Measurements from ENCODE around the gene APP. TPM values are rescaled to one million over a fixed set of nuclear protein-coding genes. Genes with fewer than 3 reads are reported as not detected.
"Not testable (repeated sequence)": the region's sequence is repeated elsewhere in the genome, so short reads cannot be mapped to it uniquely, and the experiment has no call there.

APP gene
- total RNA-seq, 2 experiments from 2014 or later, result 39.3 to 39.4 TPM

DNA sequence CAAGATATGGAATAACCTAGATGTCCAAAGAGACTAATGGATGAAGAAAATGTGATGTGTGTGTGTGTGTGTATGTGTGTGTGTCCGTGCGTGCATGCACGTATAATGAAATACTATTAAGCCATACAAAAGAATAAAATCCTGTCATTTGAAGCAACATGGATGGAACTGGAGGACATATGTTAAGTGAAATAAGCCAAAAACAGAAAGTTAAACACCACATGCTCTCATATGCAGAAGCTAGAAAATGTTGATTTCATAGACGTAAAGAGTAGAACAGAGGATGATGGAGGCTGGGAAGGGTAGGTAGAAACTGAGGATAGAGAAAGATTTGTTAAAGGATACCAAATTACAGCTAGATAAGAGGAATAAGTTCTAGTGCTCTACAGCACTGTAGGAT lies 133.7 kb downstream of the APP start:
- POLR2A ChIA-PET, result no interaction called here
- intact Hi-C loops (cut with micrococcal nuclease), result no loop called here
- peaks cover 2% of the 10 kb centered on the region for H3K36me3 Mint-ChIP-seq (ENCODE audit: low read depth)
- H3K4me1 Mint-ChIP-seq (ENCODE audit: low read depth), result peaks cover 7% of the 10 kb centered on the region
- TF ChIP-seq, protein P1, sequence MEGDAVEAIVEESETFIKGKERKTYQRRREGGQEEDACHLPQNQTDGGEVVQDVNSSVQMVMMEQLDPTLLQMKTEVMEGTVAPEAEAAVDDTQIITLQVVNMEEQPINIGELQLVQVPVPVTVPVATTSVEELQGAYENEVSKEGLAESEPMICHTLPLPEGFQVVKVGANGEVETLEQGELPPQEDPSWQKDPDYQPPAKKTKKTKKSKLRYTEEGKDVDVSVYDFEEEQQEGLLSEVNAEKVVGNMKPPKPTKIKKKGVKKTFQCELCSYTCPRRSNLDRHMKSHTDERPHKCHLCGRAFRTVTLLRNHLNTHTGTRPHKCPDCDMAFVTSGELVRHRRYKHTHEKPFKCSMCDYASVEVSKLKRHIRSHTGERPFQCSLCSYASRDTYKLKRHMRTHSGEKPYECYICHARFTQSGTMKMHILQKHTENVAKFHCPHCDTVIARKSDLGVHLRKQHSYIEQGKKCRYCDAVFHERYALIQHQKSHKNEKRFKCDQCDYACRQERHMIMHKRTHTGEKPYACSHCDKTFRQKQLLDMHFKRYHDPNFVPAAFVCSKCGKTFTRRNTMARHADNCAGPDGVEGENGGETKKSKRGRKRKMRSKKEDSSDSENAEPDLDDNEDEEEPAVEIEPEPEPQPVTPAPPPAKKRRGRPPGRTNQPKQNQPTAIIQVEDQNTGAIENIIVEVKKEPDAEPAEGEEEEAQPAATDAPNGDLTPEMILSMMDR (IDR thresholded peaks at IDR 0.05), result no peak
- no peak overlapping the region for H3K4me3 Mint-ChIP-seq
- CTCF ChIA-PET, result no interaction called here
- DNase-seq (no peak), ATAC-seq (no peak)
- no peaks in the 10 kb centered on the region for H3K27me3 Mint-ChIP-seq
- no peak overlapping the region for H3K27ac Mint-ChIP-seq
- H3K9me3 Mint-ChIP-seq, result no peaks in the 10 kb centered on the region

DNA sequence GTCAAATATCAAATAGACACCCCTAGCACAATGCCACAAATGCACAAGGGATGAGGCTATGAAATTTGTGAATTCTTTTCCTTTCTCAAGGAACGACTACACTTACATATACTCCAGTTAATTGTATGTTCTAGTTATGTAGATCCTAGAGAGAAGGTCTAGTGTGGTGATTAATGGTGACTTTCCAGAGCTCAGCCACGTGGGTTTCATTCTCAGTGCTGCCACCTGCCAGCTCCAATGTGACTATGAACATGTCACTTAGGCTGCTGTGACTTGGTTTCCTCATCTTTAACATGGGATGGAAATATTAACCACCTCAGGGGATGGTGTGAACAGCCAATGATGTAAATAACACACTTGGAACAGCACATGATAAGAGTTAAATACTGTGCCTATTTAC lies 138.3 kb downstream of the APP start:
- DNase-seq (peak; percentile 10), ATAC-seq (no peak)
- Mint-ChIP-seq H3K27me3 (no peaks in the 10 kb centered on the region), H3K4me3 (no peak overlapping the region), H3K27ac (no peak overlapping the region), H3K36me3 (ENCODE audit: low read depth) (peaks cover 2% of the 10 kb centered on the region), H3K4me1 (ENCODE audit: low read depth) (peaks cover 7% of the 10 kb centered on the region), H3K9me3 (no peaks in the 10 kb centered on the region)
- intact Hi-C loops (cut with micrococcal nuclease), result no loop called here
- TF ChIP-seq, protein P1 (IDR thresholded peaks at IDR 0.05), result no peak
- ChIA-PET CTCF (interaction anchor here (0.9 to 1.2 kb wide), 2 partner anchors 12 to 137 kb away, joined by 3 read pairs; no protein-coding TSS in a partner anchor), POLR2A (interaction anchor here (0.6 to 0.9 kb wide), 2 partner anchors 36 to 136 kb away, joined by 3 to 4 read pairs; no protein-coding TSS in a partner anchor)

DNA sequence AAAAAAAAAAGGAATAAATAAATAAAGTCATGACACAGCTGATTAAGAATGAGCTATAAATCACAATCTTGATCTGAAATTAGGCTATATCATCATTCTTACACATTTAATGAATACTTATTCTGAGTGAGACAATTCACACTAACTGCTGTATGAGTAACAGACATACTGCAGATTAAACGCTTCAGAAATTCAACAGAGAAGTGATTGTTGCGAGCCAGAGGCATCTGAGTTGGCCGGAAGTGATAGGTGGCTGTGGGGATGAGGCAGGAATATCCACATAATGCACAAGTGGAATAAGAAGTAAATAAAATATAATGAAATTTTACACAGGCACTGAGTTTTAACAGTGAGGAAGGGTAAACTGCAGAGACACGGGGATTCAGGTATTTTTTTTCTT lies 142.4 kb downstream of the APP start:
- Mint-ChIP-seq H3K36me3 (ENCODE audit: low read depth) (peaks cover 2% of the 10 kb centered on the region), H3K4me1 (ENCODE audit: low read depth) (no peaks in the 10 kb centered on the region), H3K27me3 (no peaks in the 10 kb centered on the region), H3K9me3 (no peaks in the 10 kb centered on the region), H3K27ac (no peak overlapping the region), H3K4me3 (no peak overlapping the region)
- intact Hi-C loops (cut with micrococcal nuclease), result no loop called here
- POLR2A ChIA-PET, result no interaction called here
- DNase-seq (no peak), ATAC-seq (no peak)
- TF ChIP-seq, protein P1 (IDR thresholded peaks at IDR 0.05), result no peak
- CTCF ChIA-PET, result interaction anchor here (1.0 kb wide), 1 partner anchor 18 kb away, joined by 3 read pairs; no protein-coding TSS in a partner anchor

DNA sequence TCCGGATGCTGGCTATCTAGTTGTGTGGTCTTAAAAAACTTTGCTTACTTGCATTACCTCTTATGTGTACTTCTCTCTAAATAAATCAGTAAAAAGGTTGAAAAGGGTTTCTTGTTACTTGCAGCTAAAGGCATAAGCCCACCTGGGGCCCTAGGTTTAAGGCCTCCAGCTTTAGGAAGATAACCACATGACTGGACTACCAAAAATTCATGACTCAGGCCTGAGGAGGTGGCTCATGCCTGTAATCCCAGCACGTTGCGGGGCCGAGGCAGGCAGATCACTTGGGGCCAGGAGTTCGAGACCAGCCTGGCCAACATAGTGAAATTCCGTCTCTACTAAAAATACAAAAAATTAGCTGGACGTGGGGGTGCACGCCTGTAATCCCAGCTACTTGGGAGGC lies 142.9 kb downstream of the APP start:
- DNase-seq (no peak), ATAC-seq (no peak)
- H3K9me3 Mint-ChIP-seq, result no peaks in the 10 kb centered on the region
- H3K36me3 Mint-ChIP-seq (ENCODE audit: low read depth), result peaks cover under 1% of the 10 kb centered on the region
- CTCF ChIA-PET, result interaction anchor here (1.0 kb wide), 1 partner anchor 17 kb away, joined by 3 read pairs; no protein-coding TSS in a partner anchor
- intact Hi-C loops (cut with micrococcal nuclease), result no loop called here
- H3K4me1 Mint-ChIP-seq (ENCODE audit: low read depth), result no peaks in the 10 kb centered on the region
- H3K27ac Mint-ChIP-seq, result no peak overlapping the region
- POLR2A ChIA-PET, result no interaction called here
- H3K27me3 Mint-ChIP-seq, result no peaks in the 10 kb centered on the region
- TF ChIP-seq, protein P1 (IDR thresholded peaks at IDR 0.05), result no peak
- H3K4me3 Mint-ChIP-seq, result no peak overlapping the region

DNA sequence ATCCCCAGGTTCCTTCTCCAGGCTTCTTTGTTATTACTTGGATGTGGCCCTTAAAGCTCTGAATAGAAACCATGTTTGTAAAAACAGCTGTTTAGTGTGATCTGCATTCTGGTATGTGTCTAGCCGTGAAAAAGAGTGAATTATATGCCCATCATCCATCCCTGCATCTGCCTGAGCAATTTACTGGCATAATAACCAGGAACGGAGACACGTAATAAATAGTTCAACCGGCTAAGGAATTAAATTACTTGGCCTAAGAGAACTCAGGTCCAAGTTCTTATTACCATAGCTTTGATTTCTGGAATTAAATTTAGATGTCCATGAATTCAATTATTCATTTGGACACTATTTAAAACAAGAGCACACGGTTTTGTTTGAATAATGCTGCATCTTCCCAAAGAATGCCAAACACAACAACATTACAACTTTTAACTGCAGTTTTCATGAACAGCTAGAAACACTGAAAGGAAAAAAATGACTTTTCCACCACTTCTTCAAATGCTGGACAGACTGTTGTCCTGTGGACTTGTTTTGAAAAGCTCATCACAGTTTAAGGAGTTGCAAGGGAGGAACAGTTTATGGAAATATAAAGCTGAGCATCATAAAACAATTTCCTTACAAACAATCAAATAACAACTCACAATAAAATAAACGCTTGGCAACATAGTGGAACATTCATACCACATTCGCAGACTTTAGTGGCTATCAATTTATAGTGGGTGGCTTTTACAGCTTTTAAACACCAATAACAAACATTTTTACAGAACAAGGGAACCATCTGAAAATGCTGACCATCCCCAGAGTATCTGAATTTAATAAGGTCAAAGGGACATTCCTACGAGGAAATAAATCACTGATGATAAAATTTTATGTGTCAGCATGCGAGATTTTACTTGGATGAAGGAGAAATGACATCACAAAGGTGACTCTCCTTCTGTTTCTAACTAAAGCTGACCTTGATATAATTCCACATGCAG lies 144.7 kb downstream of the APP start:
- Mint-ChIP-seq H3K4me1 (ENCODE audit: low read depth) (no peaks in the 10 kb centered on the region), H3K27me3 (no peaks in the 10 kb centered on the region), H3K9me3 (no peaks in the 10 kb centered on the region), H3K36me3 (ENCODE audit: low read depth) (peaks cover 9% of the 10 kb centered on the region), H3K4me3 (no peak overlapping the region), H3K27ac (no peak overlapping the region)
- POLR2A ChIA-PET, result no interaction called here
- TF ChIP-seq, protein P1 (IDR thresholded peaks at IDR 0.05), result no peak
- ATAC-seq, result no peak
- DNase-seq, result no peak
- intact Hi-C loops (cut with micrococcal nuclease), result no loop called here
- CTCF ChIA-PET, result no interaction called here

DNA sequence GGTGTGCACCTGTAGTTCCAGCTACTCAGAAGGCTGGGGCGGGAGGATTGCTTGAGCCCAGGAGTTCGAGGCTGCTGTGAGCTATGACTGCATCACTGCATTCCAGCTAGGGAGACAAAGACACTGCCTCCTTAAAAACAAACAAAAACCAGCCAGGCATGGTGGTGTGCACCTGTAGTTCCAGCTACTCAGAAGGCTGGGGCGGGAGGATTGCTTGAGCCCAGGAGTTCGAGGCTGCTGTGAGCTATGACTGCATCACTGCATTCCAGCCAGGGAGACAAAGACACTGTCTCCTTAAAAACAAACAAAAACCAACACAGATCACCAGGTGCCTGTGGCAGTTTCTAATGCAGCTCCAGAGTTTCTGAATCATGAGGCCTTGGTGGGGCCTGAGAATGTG lies 147.2 kb downstream of the APP start:
- POLR2A ChIA-PET; H3K27ac Mint-ChIP-seq; intact Hi-C loops (cut with micrococcal nuclease); H3K4me3 Mint-ChIP-seq; H3K27me3 Mint-ChIP-seq; H3K4me1 Mint-ChIP-seq (ENCODE audit: low read depth); H3K36me3 Mint-ChIP-seq (ENCODE audit: low read depth); CTCF ChIA-PET; ATAC-seq; H3K9me3 Mint-ChIP-seq; DNase-seq: not testable (repeated sequence)

DNA sequence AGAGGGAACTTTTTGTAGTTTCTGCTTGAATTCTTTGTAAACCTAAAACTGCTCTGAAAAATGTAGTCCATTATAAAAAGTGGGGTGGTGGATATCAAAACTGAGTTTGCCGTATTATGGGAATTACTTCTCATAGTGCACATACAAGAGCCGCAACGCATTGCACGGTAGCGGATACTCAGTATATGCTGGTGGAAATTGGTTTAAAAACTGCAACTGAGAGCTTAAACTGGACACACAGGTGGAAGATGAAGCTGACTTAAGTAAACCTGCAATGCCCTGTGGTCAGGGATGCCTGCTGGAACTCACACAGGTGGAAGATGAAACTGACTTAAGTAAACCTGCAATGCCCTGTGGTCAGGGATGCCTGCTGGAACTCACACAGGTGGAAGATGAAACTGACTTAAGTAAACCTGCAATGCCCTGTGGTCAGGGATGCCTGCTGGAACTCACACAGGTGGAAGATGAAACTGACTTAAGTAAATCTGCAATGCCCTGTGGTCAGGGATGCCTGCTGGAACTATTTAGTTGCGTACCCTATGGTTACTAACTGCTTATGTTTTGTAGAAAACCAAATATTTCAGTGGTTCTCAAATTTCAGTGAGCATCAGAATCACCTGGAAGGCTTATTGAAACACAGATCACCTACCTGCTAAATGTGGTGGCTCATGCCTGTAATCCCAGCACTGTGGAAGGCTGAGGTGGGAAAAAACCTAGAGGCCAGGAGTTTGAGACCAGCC lies 147.8 kb downstream of the APP start:
- DNase-seq; H3K36me3 Mint-ChIP-seq (ENCODE audit: low read depth); intact Hi-C loops (cut with micrococcal nuclease); H3K27ac Mint-ChIP-seq; H3K9me3 Mint-ChIP-seq; CTCF ChIA-PET; H3K4me1 Mint-ChIP-seq (ENCODE audit: low read depth); ATAC-seq; POLR2A ChIA-PET; H3K27me3 Mint-ChIP-seq; H3K4me3 Mint-ChIP-seq: not testable (repeated sequence)

Measured in activated CD8-positive, alpha-beta T cell treated with anti-CD3 and anti-CD28 coated beads for 36 hours (primary cell).